ENCODE measurements around the gene SMYD5. TPM values are rescaled to one million over a fixed set of nuclear protein-coding genes. Genes with fewer than 3 reads are reported as not detected.

The SMYD5 gene
- total RNA-seq, 2 donors from 2014 or later, result 34.9 to 35.4 TPM

DNA sequence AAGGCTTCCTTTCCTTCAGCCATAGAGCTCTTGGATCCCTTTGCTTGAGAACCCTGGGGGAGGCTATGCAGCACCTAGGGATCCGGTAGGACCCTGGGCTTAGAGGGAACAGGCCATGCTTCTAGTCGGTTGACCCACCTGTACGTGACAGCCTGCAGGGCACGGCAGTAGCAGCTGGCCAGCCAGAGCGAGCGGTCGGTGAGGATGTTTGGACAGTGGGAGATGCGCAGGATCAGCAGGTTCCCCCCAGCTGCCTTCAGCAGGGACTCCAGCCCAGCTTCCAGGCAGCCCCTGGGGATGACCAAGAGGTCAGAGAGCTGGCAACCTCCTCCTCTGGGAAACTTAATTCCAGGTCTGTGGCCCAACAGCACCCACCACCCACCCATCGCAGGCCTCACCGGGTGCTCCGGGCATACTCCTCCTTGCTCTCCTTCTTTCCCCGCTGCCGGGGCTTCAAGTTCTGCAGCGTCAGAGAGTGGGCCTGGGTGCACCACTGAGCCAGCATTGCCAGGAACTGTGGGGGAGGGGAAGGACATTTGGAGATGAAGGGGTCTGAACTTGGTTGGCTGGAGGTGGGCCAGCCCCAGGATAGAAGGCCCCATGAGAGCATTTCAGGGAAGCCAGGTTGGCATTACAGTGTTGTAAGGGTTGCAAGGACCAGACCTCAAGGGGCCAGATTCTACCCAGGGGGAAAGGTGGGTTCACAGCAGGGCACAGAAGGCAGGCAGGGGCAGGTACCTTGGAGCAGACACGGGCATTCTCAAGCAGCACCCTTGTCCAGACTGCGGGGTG lies 49.7 kb downstream of the SMYD5 start:
- Histone ChIP-seq H3K9ac (ENCODE audit: extremely low read depth, low read length, poor library complexity, severe bottlenecking) (no peak overlapping the region), H3K27ac (ENCODE audit: low read depth, low read length) (no peak overlapping the region), H3K36me3 (ENCODE audit: control insufficient read depth, insufficient read depth, low read length) (no peaks in the 10 kb centered on the region), H3K4me3 (ENCODE audit: low read length) (no peak overlapping the region), H3K27me3 (ENCODE audit: control insufficient read depth, insufficient read depth, low read length, poor library complexity, severe bottlenecking) (peaks cover 22% of the 10 kb centered on the region), H3K9me3 (ENCODE audit: control insufficient read depth, low read length) (no peaks in the 10 kb centered on the region), H3K4me1 (ENCODE audit: control insufficient read depth, insufficient read depth, low read length) (no peaks in the 10 kb centered on the region)
- no peak overlapping the region for H3K4me3 Mint-ChIP-seq
- H3K4me1 Mint-ChIP-seq, result peaks cover 2% of the 10 kb centered on the region
- TF ChIP-seq, protein P1, sequence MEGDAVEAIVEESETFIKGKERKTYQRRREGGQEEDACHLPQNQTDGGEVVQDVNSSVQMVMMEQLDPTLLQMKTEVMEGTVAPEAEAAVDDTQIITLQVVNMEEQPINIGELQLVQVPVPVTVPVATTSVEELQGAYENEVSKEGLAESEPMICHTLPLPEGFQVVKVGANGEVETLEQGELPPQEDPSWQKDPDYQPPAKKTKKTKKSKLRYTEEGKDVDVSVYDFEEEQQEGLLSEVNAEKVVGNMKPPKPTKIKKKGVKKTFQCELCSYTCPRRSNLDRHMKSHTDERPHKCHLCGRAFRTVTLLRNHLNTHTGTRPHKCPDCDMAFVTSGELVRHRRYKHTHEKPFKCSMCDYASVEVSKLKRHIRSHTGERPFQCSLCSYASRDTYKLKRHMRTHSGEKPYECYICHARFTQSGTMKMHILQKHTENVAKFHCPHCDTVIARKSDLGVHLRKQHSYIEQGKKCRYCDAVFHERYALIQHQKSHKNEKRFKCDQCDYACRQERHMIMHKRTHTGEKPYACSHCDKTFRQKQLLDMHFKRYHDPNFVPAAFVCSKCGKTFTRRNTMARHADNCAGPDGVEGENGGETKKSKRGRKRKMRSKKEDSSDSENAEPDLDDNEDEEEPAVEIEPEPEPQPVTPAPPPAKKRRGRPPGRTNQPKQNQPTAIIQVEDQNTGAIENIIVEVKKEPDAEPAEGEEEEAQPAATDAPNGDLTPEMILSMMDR (conservative IDR thresholded peaks at IDR 0.05), result no peak
- DNase-seq, result no peak
- peaks cover 22% of the 10 kb centered on the region for H3K27me3 Mint-ChIP-seq (ENCODE audit: insufficient read depth)
- WGBS, 2 experiments (ENCODE audit: insufficient coverage in 1 of 2, insufficient read length in 1 of 2), result 96% methylated on average over 11 to 16 of the region's 16 CpGs
- no peaks in the 10 kb centered on the region for H3K9me3 Mint-ChIP-seq
- H3K36me3 Mint-ChIP-seq (ENCODE audit: low read depth), result peaks cover 9% of the 10 kb centered on the region
- H3K27ac Mint-ChIP-seq, result no peak overlapping the region

DNA sequence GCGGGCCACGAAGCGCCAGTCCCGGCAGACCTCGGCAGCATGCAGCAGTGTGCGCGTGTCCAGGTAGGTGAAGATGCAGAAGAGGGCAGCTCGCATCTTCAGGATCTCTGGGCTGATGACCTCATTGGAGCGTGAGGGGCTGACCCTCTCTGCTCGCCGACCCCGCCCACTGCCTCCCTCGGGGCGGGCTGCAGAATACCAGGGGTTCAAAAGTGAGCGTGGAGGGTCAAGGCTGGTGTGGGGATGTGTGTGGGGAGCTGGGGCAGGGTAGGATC lies 50.2 kb downstream of the SMYD5 start:
- WGBS, 2 experiments (ENCODE audit: insufficient coverage in 1 of 2, insufficient read length in 1 of 2), result 91 to 94% methylated on average over 9 to 15 of the region's 15 CpGs
- H3K36me3 ChIP-seq (ENCODE audit: control insufficient read depth, insufficient read depth, low read length), result no peaks in the 10 kb centered on the region
- H3K36me3 Mint-ChIP-seq (ENCODE audit: low read depth), result peaks cover 7% of the 10 kb centered on the region
- no peak overlapping the region for H3K4me3 Mint-ChIP-seq
- peaks cover 26% of the 10 kb centered on the region for H3K27me3 Mint-ChIP-seq (ENCODE audit: insufficient read depth)
- H3K4me1 Mint-ChIP-seq, result peaks cover 2% of the 10 kb centered on the region
- no peak overlapping the region for H3K4me3 ChIP-seq (ENCODE audit: low read length)
- H3K27ac ChIP-seq (ENCODE audit: low read depth, low read length), result no peak overlapping the region
- no peaks in the 10 kb centered on the region for H3K9me3 ChIP-seq (ENCODE audit: control insufficient read depth, low read length)
- H3K9me3 Mint-ChIP-seq, result no peaks in the 10 kb centered on the region
- H3K27me3 ChIP-seq (ENCODE audit: control insufficient read depth, insufficient read depth, low read length, poor library complexity, severe bottlenecking), result peaks cover 26% of the 10 kb centered on the region
- H3K4me1 ChIP-seq (ENCODE audit: control insufficient read depth, insufficient read depth, low read length), result no peaks in the 10 kb centered on the region
- TF ChIP-seq, protein P1 (conservative IDR thresholded peaks at IDR 0.05), result no peak
- no peak for DNase-seq
- no peak overlapping the region for H3K27ac Mint-ChIP-seq
- no peak overlapping the region for H3K9ac ChIP-seq (ENCODE audit: extremely low read depth, low read length, poor library complexity, severe bottlenecking)

DNA sequence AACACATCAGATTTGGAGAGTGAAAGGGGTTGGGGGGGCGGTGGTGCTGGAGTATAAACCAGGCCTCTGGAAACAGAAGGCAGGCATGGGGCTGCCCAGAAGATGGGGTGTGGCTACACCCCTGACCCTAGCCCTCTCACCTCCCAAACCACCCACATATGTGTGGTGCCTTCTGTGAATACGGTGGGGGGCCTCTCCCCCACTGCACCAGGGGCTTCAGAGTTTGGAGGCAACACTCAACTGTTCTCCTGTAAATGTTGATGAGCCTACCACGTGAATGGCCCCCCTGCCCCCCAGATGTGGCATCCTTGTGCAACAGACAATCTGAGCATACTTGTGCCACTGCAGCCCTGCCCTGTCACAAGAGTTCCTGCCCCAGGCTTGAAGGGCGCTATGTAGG lies 50.7 kb downstream of the SMYD5 start:
- Histone ChIP-seq H3K9me3 (ENCODE audit: control insufficient read depth, low read length) (no peaks in the 10 kb centered on the region), H3K27me3 (ENCODE audit: control insufficient read depth, insufficient read depth, low read length, poor library complexity, severe bottlenecking) (peaks cover 30% of the 10 kb centered on the region), H3K4me1 (ENCODE audit: control insufficient read depth, insufficient read depth, low read length) (no peaks in the 10 kb centered on the region), H3K27ac (ENCODE audit: low read depth, low read length) (no peak overlapping the region), H3K4me3 (ENCODE audit: low read length) (no peak overlapping the region), H3K36me3 (ENCODE audit: control insufficient read depth, insufficient read depth, low read length) (no peaks in the 10 kb centered on the region), H3K9ac (ENCODE audit: extremely low read depth, low read length, poor library complexity, severe bottlenecking) (no peak overlapping the region)
- Mint-ChIP-seq H3K27ac (no peak overlapping the region), H3K36me3 (ENCODE audit: low read depth) (peaks cover 7% of the 10 kb centered on the region), H3K9me3 (no peaks in the 10 kb centered on the region), H3K27me3 (ENCODE audit: insufficient read depth) (peaks cover 28% of the 10 kb centered on the region), H3K4me3 (no peak overlapping the region), H3K4me1 (peaks cover 2% of the 10 kb centered on the region)
- DNase-seq, result no peak
- WGBS, 2 experiments (ENCODE audit: insufficient coverage in 1 of 2, insufficient read length in 1 of 2), result 92 to 93% methylated on average over 3 to 4 of the region's 4 CpGs
- TF ChIP-seq, protein P1 (conservative IDR thresholded peaks at IDR 0.05), result no peak

Data from endodermal cell (in vitro differentiated cells).